Left forelimb (tissue), 1 donor: ENCODE data around the gene TRIM32.
"Not testable (repeated sequence)": the region's sequence is repeated elsewhere in the genome, so short reads cannot be mapped to it uniquely, and the experiment has no call there.

ENCODE experiments used
- DNase-seq: peaks from one replicate; pipeline ENCODE4 v3.0.0-alpha.2; 2018; ENCODE audit warnings: low spot score

The TRIM32 gene

DNA sequence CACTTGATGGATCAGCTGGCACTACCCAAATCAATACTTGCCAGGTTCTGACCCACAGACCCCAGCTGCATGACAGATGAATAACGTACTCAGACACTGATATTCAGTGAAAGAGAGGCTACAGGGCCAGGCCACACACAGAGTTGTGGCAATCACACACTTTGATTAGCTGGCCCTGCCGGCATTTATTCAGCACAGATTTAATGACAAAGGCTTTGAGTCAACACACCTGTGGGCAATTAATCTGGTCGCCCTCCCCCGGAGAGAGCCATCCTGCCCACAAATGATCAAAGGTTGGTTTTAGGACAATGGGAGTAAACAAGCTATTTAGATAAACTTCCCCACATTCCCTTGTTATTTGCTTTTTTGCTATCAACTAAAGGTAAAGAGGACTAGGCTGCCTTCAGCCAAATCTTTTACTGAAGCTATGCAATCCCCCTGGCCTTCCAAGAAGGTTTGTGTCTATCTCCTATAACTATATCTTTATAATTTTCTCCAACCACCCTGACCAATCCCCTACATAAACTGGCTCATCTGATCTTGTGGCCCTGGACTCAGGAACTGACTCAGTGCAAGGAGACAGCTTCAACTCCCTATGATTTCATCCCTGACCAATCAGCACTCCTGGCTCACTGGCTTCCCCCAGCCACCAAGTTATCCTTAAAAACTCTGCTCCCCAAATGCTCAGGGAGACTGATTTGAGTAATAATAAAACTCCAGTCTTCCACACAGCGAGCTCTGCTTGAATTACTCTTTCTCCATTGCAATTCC, 12.7 kb upstream of the TRIM32 start:
- no peak for DNase-seq

DNA sequence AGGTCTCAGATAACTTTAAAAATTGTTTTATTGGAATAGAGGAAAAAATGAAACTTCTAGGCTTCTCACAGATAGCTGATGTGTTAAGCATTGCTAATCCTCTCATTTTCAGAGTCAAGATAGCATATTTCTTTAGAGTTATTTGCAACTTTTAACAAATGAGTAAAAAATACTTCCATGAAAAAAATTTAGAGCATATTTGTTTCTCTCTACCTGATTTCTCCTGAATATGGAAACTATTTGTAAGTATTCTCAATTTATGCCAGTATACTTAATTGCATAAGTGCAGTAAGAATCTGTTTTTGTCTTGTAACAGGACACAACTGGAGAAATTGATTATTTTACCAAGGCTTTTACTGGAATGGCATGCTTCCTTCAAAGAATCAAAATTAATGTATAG, 3.6 kb upstream of the TRIM32 start:
- DNase-seq: no peak

DNA sequence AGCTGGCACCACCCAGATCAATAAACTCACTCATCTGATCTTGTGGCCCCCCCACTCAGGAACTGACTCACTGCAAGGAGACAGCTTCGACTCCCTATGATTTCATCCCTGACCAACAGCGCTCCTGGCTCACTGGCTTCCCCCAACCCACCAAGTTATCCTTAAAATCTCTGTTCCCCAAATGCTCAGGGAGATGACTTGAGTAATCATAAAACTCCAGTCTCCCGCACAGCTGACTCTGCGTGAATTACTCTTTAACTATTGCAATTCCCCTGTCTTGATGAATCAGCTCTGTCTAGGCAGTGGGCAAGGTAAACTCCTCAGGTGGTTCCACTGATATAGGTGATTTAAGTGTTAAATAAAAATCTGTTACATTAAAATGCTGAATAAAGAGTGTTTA, 1.9 kb upstream of the TRIM32 start:
- DNase-seq: no peak

DNA sequence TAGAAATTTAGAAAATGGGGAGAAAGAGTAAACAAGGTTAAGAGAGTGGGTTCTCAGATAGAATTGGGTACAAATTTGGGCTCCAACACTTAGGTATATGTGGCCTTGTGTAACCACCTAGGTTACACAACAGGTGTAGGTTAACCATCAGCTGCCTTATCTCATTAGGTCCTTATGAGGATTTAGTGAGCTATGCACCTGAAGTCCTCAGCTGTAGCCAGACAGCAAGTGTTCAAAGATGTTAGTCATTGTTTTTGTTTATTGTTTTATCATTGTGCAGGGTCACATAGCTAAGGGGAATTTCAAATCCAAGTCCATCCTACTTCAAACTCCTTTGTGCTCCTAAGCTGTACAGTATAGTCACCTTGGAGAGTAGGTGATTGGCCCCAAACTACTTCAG, 970 bp upstream of the TRIM32 start:
- DNase-seq: no peak

DNA sequence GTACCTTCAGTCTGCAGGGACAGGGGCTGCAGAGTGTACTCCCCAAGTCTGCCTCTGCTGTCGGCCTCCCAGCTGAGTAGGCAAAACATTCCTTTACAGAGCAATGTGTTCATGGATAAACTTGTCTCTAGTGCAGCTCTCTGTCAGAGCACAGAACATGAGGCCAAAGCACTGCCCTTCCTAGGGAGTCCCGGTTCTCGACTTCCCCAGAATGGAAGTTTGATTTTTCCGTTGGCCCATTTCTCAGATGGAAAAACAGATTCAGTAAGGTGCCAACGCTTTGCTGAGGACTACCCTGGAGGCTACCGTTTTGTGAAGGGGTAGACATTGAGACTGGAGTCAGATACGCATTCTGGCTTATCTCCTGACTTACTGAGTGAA, 422 bp upstream of the TRIM32 start:
- DNase-seq: no peak

DNA sequence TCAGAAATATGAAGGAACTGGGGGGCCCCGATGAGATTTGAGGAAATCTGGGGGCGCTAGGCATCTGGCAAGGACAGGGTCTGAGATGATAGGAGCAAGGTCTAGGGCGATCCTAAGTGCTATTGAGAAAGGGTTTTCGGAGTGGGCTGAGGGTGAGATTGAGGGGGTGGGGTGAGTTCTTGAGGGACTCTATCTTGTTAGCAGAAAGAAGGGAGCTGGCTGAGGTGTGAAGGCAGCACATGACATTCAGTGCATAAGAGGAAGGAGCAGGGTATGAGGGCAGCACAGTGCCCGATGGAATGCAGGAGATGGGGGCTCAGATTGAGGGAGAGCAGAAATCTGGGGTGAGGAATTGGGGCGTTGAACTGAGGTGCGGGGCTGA, 640 bp downstream of the TRIM32 start:
- DNase-seq: no peak

DNA sequence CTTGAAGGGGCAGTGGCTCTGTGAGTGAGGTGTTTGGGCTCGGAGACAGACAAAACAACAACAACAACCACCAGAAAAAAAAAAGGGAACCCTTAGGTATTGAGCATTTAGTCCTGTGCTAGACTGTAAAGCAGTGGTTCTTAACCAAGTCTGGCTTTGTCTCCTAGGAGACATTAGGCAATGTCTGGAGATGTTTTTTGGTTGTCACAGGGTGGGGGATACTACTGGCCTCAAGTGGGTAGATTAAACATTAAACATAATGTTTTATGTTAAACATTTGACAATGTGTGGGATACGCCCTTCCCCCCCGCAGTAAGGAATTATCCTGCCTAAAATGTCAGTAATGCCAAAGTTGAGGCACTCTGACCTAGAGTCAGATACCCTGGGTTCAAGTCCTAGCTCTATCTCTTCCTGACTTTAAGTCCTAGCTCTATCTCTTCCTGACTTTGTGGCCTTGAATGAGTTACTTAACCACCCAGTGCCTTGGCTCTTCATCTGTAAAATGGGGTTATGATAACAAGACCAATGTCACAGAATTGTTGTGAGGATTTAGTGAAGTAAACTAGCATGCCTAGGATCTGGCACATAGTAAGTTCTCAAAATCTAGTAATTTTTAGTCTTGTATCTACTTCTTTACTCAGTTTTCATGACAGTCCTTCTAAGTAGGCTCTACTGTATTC, 1.8 kb downstream of the TRIM32 start:
- DNase-seq: no peak

DNA sequence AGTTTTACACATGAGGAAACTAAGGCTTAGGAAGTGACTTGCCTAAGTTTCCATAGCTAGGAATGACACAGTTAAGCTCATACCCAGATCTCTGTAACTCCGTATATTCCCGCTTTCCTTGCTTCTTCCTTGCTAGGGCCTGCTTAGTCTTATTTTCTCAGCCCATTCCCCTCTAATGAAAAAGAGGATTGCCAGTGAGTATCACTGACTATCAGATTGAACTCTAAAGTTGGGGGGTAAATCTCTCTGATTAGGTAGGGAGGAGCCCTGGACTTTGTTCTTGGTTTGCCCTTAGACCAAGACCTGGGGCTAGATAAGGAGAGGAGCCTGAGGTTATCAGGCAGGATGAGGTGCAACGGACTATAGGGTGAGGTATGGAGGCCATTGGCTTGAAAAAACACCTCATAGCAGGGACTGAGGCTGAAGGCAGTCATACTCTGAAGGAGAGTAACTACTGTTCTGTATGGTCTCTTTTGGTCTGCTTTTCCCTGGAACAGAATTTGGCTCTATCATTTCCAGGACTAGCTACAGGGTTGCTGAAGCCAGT, 2.5 kb downstream of the TRIM32 start:
- DNase-seq: no peak

DNA sequence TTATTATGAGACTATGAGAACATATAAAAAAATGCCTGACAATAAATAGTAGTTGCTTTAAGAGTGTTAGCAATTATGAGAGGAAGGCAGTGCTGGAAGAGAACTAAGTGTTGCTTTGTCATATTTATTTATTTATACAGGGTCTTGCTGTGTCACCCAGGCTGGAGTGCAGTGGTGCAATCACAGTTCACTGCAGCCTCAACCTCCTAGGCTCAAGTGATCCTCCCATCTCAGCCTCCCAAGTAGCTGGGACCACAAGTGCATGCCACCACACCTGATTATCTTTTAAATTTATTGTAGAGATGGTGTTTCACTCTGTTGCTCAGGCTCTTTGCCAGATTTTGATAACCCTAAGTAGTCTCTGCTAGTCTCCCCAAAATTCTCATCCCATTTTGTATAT, 3.7 kb downstream of the TRIM32 start:
- DNase-seq: not testable (repeated sequence)

DNA sequence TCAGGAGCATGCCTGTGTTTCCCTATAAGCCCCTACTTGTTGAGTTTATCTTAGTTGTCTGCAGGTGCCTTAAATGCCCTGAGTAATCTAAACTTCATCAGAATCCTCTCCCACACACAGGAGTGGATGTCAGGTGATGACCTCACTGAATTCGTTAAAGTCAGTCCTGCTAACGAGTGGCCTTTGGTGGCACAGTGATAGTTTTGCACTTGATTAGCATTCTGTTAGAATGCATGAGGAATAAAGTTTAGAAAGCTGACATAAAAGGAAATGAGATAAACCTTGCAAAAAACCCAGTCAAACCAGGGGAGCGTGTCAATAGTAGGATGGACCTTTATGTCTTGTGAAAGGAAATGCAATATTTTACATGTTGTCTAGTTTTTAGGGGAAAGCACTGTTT, 4.5 kb downstream of the TRIM32 start:
- no peak for DNase-seq

DNA sequence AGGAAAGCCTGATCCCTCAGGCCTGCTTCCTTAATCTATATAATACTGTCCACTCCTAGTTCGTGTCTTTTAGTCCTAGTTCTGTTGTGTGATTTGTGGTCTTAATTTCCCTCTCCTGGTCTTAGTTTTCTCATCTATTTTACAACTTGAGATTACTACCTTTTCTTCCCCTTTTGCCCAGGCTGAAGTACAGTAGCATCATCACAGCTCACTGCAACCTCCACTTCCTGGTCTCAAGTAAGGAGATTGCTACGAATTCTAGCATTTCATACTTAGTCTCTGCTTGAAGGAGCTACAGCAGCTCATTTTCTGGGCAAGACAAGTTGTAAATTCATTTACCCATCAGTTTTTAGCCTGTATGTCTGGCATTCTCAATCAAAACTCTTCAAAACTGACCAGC, 5.5 kb downstream of the TRIM32 start:
- no peak for DNase-seq

DNA sequence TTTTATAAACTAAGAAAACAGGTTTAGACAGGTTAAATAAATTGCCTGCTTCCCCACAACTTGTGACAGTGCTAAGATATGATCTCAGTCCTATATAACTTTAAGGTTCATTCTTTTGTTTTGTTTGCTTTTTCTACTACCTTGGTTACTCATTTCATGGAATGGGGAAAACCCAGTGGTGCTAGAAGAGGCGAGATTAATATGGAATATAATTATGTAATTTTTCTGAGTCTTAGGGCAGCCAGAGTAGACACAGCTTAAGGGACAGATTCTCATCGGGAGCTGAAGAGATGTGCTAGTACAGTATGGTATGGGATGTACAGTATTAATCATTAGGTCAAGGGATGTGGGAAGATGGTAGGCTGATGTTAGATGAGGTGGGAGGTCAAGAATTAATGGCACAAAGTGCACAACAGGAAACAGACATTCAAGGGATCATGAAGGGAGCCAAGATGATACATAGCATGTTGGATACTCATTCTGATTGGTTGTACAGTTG, 6.2 kb downstream of the TRIM32 start:
- no peak for DNase-seq

DNA sequence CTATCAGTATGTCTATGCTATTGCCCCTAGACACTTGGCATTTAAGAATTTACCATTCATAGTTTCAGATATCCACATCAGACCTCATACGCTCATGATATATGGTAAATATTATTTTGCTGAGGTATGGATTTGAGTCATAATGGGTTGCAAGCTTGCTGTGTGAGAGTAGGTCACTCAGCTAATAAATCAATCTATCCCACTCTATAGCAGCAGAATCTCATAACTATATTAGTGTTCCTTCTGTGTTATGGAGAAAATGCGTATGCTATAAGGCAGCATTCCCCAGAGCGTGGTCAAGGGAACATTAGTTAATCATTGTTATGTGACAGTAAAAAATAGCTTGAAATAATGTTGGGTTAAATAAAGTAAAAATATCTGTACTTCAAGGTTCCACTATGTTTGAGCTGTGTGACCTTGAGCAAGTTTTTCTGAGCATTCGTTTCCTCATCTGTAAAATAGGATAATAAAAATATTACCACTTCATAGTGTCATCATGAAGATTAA, 7.7 kb downstream of the TRIM32 start:
- no peak for DNase-seq

DNA sequence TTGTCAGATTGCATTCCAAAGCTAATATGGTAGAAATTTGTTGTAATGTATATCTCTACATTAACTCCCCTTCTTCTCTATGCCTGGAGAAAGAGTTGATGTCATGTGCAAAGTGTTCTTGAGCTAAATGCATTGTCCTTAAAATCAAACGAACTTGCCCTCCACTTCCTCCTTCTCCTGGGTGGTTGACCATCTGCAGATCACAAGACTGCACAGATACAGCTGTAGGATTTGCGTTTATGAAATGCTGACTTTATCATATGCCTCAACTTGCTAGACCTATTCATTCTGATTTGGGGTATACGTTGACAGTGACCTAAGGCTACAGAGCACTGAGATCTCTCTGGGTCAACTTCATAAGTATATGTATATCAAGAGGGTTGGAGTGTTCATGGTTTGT, 8.3 kb downstream of the TRIM32 start:
- no peak for DNase-seq

DNA sequence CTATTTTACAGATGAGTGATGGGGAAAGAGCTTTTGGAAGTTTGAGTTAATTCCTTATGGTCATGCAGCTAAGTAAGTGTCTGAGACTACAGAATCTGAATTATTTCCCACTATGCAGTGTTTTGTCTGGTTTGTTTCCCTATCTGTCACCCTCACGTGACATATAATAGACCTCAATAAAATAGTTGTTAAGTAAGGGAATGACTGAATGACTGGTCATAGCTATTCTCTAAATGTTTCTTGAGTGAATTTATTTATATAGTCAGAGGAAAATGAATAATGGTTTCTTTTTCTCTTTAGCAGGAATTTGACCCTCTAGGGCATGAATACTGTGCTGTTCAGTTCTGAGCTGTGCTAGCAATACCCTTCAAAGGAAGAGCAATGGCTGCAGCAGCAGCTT, 10.3 kb downstream of the TRIM32 start:
- DNase-seq: no peak

DNA sequence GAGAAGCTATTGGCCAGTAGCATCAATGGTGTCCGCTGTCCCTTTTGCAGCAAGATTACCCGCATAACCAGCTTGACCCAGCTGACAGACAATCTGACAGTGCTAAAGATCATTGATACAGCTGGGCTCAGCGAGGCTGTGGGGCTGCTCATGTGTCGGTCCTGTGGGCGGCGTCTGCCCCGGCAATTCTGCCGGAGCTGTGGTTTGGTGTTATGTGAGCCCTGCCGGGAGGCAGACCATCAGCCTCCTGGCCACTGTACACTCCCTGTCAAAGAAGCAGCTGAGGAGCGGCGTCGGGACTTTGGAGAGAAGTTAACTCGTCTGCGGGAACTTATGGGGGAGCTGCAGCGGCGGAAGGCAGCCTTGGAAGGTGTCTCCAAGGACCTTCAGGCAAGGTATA, 10.8 kb downstream of the TRIM32 start:
- DNase-seq: no peak

DNA sequence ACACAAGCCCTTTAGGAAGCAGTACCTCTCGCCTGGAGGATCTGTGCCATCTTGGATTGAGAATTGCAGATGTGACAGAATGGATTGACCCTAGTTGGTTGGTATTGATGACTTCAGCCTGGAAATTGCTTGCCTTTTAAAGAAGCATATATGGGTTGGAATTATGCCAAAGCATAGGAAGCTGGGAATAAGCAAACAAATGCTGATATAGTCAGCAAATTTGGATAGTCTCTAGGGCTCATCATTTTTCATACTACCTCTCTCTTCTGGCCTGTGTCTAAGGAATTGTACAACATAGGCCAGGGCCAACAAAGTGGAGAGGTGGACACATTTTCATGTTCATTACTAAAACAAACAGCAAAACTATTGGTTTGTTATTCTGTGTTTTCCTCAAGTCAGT, 13.2 kb downstream of the TRIM32 start:
- DNase-seq: no peak

DNA sequence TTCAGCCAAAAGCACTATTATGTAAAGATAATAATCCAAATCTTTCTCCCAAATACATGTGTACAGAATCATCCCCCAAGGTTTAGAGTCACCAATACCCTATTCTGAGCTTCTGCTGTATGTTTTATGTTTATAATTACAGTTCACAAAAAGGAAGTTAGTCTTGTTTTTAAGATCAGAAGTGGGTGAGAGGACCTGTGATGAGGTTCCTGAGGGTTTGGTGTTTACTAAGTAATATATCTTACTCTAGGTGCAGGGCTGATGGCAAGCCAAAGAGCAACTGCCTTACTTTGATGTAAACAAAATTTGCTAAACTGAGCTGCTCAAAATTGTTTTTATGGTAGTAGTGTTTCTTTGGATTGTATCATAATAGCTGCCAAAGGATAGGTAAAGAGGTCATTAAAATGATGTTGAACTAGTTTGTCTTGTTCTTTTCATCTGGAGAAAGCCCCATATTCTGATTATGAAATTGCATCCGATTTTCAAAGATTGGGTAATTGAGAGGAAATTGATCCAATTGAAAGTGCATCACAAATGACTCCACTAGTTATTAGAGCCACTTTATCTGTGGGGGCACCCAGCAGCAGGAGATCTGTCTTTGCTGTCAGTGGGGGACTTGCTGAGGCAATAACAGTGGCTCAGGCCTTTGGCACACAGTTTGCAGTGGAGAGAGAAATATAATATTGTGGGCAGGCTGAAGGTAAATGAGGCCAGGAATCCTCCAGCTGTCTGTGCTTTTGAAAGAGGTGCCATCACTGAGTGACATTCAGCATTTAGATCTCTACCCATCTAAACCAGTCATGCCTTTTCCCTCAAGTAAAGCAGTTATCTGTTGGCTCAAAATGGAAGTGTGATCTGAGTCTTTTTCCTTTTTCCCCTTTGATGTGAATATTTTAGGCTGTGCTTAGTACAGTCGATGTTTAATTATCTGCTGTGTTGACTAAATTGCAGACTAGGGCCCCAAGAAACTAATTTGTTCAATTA, 14.1 kb downstream of the TRIM32 start:
- DNase-seq: no peak

DNA sequence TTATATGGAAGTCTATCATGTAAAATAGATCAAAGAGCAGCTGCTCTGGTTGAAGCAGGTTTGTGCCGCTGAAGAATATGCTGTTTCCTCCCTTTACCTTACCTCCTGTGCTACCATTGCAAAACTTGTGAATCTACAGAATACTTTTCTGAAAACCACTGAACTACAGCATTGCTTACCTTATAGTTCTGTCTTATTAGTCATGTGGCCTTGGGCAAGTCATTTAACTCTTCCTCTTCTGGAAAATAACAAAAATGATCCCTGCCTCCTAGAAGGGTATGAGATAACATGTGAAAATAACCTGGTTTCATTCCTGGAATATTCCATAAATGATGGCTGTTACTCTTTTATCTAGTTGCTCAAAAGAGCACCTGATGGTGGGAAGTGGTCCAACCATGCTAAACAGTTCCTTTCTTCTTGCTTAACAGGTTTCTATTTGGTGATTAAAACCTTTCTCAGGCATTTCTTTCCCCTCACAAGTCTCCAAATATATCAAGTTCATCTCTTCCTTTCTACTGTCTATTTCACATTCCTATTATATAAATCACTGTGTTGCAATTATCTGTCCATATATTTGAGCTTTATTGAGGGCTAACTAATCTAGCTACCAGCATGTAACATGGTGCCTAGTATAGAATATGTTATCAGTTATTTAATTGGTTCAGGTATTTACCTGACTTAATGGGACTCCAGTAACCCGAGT, 15.0 kb downstream of the TRIM32 start:
- no peak for DNase-seq

DNA sequence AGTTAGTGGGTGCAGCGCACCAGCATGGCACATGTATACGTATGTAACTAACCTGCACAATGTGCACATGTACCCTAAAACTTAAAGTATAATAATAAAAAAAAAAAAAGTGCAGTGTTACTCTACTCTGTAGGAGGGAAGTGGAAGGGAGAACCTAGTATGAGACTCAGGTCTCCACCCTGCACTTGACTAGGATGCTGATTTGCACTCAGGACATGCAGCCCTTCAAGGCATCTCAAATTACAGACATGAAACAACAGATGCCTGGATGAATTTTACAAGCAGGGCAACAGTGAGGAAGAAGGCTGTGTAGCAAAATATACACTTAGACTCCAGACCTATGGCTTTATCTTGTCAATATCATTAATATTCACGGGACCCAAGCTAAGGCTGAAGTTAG, 16.5 kb downstream of the TRIM32 start:
- no peak for DNase-seq

DNA sequence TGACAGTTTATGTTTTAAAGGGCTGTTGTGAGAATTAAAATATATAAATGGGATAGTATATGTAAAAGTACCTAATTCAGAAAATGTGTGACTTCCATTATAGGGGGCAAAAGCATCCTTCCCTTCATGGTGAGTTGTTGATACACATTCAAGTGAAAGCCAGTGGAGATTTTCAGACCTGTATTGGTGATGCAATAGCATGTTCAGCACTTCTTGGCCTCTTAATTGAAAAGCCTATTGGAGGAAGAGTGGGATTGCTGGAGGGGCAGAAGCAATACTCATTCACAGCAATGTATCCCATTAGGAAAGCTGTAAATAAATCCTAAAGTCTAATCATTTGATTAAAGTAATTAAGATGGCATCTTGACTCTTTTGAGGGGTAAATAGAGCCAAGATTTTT, 17.4 kb downstream of the TRIM32 start:
- no peak for DNase-seq
